ENCODE results near the gene SULF2. TPM values are rescaled to one million over a fixed set of nuclear protein-coding genes. Genes with fewer than 3 reads are reported as not detected.
A peak's percentile ranks its signal among the peaks of the same experiment; 100 is the strongest.

Gene SULF2
- total RNA-seq, 1 donor from 2014 or later: 24.0 TPM

DNA sequence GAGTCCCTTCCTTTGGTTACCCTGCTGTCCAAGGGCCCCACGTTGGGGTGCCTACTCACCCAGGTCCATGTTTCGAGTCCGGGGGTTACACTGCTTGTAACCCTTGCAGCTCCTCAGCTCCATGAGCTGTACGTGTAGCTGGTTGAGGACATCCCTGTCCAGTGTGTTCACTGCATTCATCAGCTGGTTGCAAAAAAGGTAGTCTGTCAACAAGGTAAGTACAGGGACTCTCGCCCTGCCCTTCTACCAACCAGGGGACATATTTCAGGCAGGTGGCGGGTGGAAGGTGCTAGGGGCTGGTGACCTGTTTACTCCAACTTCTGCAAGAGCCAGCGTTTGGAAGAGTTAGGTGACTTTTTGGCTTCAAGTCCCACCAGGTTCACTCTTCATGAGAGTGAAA is 123.6 kb downstream of the SULF2 start:
- H3F3A ChIP-seq (ENCODE audit: low read depth): peaks cover 9% of the 10 kb centered on the region
- H4K20me1 ChIP-seq (ENCODE audit: low read depth): peaks cover 8% of the 10 kb centered on the region
- Mint-ChIP-seq H3K9me3 (no peaks in the 10 kb centered on the region), H3K27ac (no peak overlapping the region), H3K36me3 (peaks cover 2% of the 10 kb centered on the region), H3K27me3 (ENCODE audit: insufficient read depth, low read depth) (peaks cover 2% of the 10 kb centered on the region), H3K4me1 (peaks cover 16% of the 10 kb centered on the region), H3K4me3 (no peak overlapping the region)
- DNase-seq (ENCODE audit: low spot score): no peak
- H3K9me3 ChIP-seq (ENCODE audit: low read depth): no peaks in the 10 kb centered on the region
- no peak overlapping the region for H3K9ac ChIP-seq
- no peak overlapping the region for H3K4me2 ChIP-seq
- H3K36me3 ChIP-seq: peaks cover 6% of the 10 kb centered on the region
- H3K27ac ChIP-seq: peak overlapping the region; percentile 29
- TF ChIP-seq, protein P1, sequence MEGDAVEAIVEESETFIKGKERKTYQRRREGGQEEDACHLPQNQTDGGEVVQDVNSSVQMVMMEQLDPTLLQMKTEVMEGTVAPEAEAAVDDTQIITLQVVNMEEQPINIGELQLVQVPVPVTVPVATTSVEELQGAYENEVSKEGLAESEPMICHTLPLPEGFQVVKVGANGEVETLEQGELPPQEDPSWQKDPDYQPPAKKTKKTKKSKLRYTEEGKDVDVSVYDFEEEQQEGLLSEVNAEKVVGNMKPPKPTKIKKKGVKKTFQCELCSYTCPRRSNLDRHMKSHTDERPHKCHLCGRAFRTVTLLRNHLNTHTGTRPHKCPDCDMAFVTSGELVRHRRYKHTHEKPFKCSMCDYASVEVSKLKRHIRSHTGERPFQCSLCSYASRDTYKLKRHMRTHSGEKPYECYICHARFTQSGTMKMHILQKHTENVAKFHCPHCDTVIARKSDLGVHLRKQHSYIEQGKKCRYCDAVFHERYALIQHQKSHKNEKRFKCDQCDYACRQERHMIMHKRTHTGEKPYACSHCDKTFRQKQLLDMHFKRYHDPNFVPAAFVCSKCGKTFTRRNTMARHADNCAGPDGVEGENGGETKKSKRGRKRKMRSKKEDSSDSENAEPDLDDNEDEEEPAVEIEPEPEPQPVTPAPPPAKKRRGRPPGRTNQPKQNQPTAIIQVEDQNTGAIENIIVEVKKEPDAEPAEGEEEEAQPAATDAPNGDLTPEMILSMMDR (IDR thresholded peaks at IDR 0.05): no peak
- TF ChIP-seq EZH2phosphoT487 (IDR thresholded peaks at IDR 0.05) (no peak), EZH2 (IDR thresholded peaks at IDR 0.05) (no peak)
- no peak overlapping the region for H3K4me3 ChIP-seq
- no peaks in the 10 kb centered on the region for H3K27me3 ChIP-seq
- no peaks in the 10 kb centered on the region for H3K79me2 ChIP-seq (ENCODE audit: low read depth)
- no peak overlapping the region for H2AFZ ChIP-seq (replicated peaks)
- H3K4me1 ChIP-seq: peaks cover 11% of the 10 kb centered on the region

DNA sequence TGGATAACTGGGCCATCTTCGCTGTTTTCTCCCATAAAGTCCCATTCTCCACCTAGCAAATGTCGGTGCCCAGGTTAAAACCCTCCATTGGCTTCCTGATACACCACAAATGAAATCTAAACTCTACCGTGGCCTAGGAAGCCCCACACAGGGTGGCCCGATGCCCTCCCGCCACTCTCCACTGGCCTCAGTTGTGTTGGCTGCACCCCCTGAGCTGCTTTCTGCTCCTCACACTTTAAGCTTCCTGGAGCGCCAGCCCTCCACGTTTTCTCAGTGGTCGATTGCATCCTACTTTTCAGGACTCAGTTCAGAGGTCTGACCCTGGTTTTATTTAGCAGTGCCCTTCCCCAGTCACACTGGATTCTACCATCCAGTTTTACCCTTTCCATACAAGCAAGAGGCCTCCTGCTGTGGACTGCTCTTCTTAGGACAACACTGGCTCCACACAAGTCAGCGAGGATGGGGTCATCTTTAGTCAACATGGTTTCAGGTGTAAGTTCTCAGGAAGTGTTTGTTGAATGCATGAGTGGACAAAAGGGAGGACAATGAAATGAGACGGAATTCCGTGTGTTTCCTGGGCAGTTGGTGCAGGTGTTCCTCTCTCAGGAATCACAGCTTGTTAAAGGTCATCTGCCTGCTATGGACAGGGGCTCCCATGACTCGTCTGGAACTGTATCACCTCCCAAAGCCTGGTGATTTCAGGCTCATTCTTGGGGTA is 124.1 kb downstream of the SULF2 start:
- no peak for DNase-seq (ENCODE audit: low spot score)
- H3K9me3 Mint-ChIP-seq: no peaks in the 10 kb centered on the region
- Histone ChIP-seq H3K4me1 (peaks cover 11% of the 10 kb centered on the region), H3K36me3 (peaks cover 11% of the 10 kb centered on the region), H3K27me3 (no peaks in the 10 kb centered on the region), H3K9ac (no peak overlapping the region), H3K79me2 (ENCODE audit: low read depth) (no peaks in the 10 kb centered on the region), H3K4me2 (no peak overlapping the region), H2AFZ (replicated peaks) (no peak overlapping the region), H3K4me3 (no peak overlapping the region), H3F3A (ENCODE audit: low read depth) (peaks cover 9% of the 10 kb centered on the region), H4K20me1 (ENCODE audit: low read depth) (peaks cover 8% of the 10 kb centered on the region), H3K9me3 (ENCODE audit: low read depth) (no peaks in the 10 kb centered on the region), H3K27ac (no peak overlapping the region)
- peaks cover 2% of the 10 kb centered on the region for H3K27me3 Mint-ChIP-seq (ENCODE audit: insufficient read depth, low read depth)
- peaks cover 16% of the 10 kb centered on the region for H3K4me1 Mint-ChIP-seq
- TF ChIP-seq EZH2 (IDR thresholded peaks at IDR 0.05) (no peak), EZH2phosphoT487 (IDR thresholded peaks at IDR 0.05) (no peak)
- TF ChIP-seq, protein P1 (IDR thresholded peaks at IDR 0.05): no peak
- H3K36me3 Mint-ChIP-seq: peaks cover 2% of the 10 kb centered on the region
- H3K4me3 Mint-ChIP-seq: no peak overlapping the region
- H3K27ac Mint-ChIP-seq: peak overlapping the region; percentile 9

DNA sequence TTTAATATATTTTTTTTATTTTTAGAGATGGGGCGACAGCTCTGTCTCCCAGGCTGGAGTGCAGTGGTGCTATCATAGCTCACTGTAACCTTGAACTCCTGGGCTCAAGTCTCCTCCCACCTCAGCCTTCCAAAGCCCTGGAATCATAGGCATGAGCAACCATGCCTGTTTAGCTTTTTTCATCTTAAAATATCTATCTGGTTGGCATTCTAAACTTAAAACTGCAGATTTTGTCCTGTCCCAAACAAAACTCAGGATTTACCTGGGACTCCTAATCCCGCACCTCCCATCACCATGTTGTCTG is 124.7 kb downstream of the SULF2 start:
- H4K20me1 ChIP-seq (ENCODE audit: low read depth): peaks cover 8% of the 10 kb centered on the region
- H3K27ac ChIP-seq: no peak overlapping the region
- no peaks in the 10 kb centered on the region for H3K9me3 ChIP-seq (ENCODE audit: low read depth)
- no peak overlapping the region for H3K9ac ChIP-seq
- H2AFZ ChIP-seq (replicated peaks): no peak overlapping the region
- no peak overlapping the region for H3K4me3 ChIP-seq
- no peaks in the 10 kb centered on the region for H3K79me2 ChIP-seq (ENCODE audit: low read depth)
- H3K27ac Mint-ChIP-seq: peak overlapping the region; percentile 9
- peaks cover 9% of the 10 kb centered on the region for H3F3A ChIP-seq (ENCODE audit: low read depth)
- no peaks in the 10 kb centered on the region for H3K9me3 Mint-ChIP-seq
- peaks cover 2% of the 10 kb centered on the region for H3K36me3 Mint-ChIP-seq
- no peak for TF ChIP-seq EZH2phosphoT487 (IDR thresholded peaks at IDR 0.05)
- H3K27me3 ChIP-seq: no peaks in the 10 kb centered on the region
- H3K4me1 ChIP-seq: peaks cover 11% of the 10 kb centered on the region
- H3K4me3 Mint-ChIP-seq: no peak overlapping the region
- H3K4me2 ChIP-seq: no peak overlapping the region
- H3K36me3 ChIP-seq: peaks cover 12% of the 10 kb centered on the region
- peaks cover 16% of the 10 kb centered on the region for H3K4me1 Mint-ChIP-seq
- H3K27me3 Mint-ChIP-seq (ENCODE audit: insufficient read depth, low read depth): peaks cover 2% of the 10 kb centered on the region
- DNase-seq (ENCODE audit: low spot score): no peak

DNA sequence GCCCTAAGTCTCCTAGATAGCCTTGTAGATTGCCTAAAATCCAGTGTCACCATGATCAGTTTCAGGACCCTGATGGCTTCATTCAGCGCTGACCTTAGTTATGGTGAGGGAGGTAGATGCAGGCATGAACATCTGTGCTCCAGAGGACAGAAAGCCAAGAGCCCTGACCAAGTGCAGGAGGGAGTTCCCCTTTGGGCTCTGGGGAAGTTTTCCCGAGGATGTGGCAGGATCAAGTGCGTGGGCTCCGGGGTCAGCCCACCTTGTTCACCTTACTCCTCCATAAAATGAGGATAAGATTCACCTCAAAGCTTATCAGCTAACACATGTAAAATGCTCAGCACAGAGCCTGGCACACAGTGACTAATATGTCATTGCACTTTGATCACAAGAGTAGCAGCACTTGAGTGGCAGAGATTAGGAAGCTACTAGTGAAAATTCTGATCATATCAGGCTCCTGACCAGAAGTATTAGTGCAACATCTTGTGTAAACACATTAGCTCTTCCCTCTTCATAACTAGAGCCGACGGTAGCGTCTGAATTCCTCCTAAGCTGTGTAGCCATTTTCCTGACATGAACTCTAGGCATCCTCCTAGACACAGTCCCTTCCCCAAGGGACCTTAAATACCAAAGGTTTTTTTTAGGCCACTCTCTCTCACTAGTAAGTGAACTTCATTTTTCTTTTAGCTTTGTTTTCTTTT is 125.2 kb downstream of the SULF2 start:
- H3F3A ChIP-seq (ENCODE audit: low read depth): peaks cover 9% of the 10 kb centered on the region
- H4K20me1 ChIP-seq (ENCODE audit: low read depth): peaks cover 8% of the 10 kb centered on the region
- Mint-ChIP-seq H3K9me3 (no peaks in the 10 kb centered on the region), H3K36me3 (peaks cover 2% of the 10 kb centered on the region), H3K4me3 (no peak overlapping the region), H3K27ac (no peak overlapping the region), H3K4me1 (peaks cover 18% of the 10 kb centered on the region), H3K27me3 (ENCODE audit: insufficient read depth, low read depth) (peaks cover 2% of the 10 kb centered on the region)
- no peak overlapping the region for H2AFZ ChIP-seq (replicated peaks)
- H3K4me3 ChIP-seq: no peak overlapping the region
- H3K27me3 ChIP-seq: no peaks in the 10 kb centered on the region
- no peaks in the 10 kb centered on the region for H3K79me2 ChIP-seq (ENCODE audit: low read depth)
- peaks cover 12% of the 10 kb centered on the region for H3K36me3 ChIP-seq
- H3K9me3 ChIP-seq (ENCODE audit: low read depth): no peaks in the 10 kb centered on the region
- peaks cover 11% of the 10 kb centered on the region for H3K4me1 ChIP-seq
- no peak for TF ChIP-seq EZH2phosphoT487 (IDR thresholded peaks at IDR 0.05)
- TF ChIP-seq EZH2 (IDR thresholded peaks at IDR 0.05): no peak
- TF ChIP-seq, protein P1 (IDR thresholded peaks at IDR 0.05): no peak
- H3K4me2 ChIP-seq: no peak overlapping the region
- DNase-seq (ENCODE audit: low spot score): no peak
- H3K9ac ChIP-seq: no peak overlapping the region
- no peak overlapping the region for H3K27ac ChIP-seq
